GM12878 (cell line): ENCODE results near the gene TUT1.

Experiments
- CTCF ChIP-seq, 3 experiments: IDR thresholded peaks in 2 of 3; conservative IDR thresholded peaks in 1 of 3; 2 replicates each; pipeline ENCODE4 v1.5.1; 2011; ENCODE audit warnings: low read depth in 3 of 3, low read length in 3 of 3, mild to moderate bottlenecking in 3 of 3, control low read depth in 2 of 3, moderate library complexity in 2 of 3, inconsistent platforms in 1 of 3, mixed read lengths in 1 of 3; ENCODE audit not compliant: control insufficient read depth in 2 of 3, insufficient read depth in 1 of 3; ENCODE audit errors: extremely low read depth in 1 of 3
- GABPA ChIP-seq: IDR thresholded peaks from 2 replicates; pipeline ENCODE4 v1.6.1; 2014; ENCODE audit warnings: antibody characterized with exemption, low read depth, mild to moderate bottlenecking, inconsistent platforms
- HCFC1 ChIP-seq: fragments of 150-350 bp; IDR thresholded peaks from 2 replicates; pipeline ENCODE4 v1.6.1; 2014; ENCODE audit warnings: low read length
- JUND ChIP-seq: IDR thresholded peaks from 2 replicates; pipeline ENCODE4 v1.6.1; 2012; ENCODE audit warnings: low read depth, mild to moderate bottlenecking, low read length, improper control_type of control experiment, moderate library complexity
- PAX5 ChIP-seq: IDR thresholded peaks from 2 replicates; pipeline ENCODE4 v1.6.1; 2011; ENCODE audit warnings: low read depth, low read length, borderline replicate concordance
- POLR2A ChIP-seq: IDR thresholded peaks from 2 replicates; pipeline ENCODE4 v1.6.1; 2011; ENCODE audit warnings: low read depth, mild to moderate bottlenecking, low read length
- SMC3 ChIP-seq: IDR thresholded peaks from 2 replicates; pipeline ENCODE4 v1.6.1; 2011; ENCODE audit warnings: low read length, improper control_type of control experiment, borderline replicate concordance
- ZNF24 ChIP-seq: fragments of 450-650 bp; IDR thresholded peaks from 2 replicates; pipeline ENCODE4 v1.6.1; 2017; ENCODE audit warnings: antibody characterized with exemption, mild to moderate bottlenecking
- TF ChIP-seq, protein P1 (sequence below): IDR thresholded peaks from 2 replicates; pipeline ENCODE4 v1.6.1; 2011; ENCODE audit warnings: mild to moderate bottlenecking, low read depth, low read length, moderate library complexity; ENCODE audit not compliant: insufficient replicate concordance

GRCh38 chr11:62543680-62544444 lies 47.5 kb downstream of the TUT1 start:
- TF ChIP-seq JUND: no peak
- TF ChIP-seq, protein P1, sequence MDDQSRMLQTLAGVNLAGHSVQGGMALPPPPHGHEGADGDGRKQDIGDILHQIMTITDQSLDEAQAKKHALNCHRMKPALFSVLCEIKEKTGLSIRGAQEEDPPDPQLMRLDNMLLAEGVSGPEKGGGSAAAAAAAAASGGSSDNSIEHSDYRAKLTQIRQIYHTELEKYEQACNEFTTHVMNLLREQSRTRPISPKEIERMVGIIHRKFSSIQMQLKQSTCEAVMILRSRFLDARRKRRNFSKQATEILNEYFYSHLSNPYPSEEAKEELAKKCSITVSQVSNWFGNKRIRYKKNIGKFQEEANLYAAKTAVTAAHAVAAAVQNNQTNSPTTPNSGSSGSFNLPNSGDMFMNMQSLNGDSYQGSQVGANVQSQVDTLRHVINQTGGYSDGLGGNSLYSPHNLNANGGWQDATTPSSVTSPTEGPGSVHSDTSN: no peak
- TF ChIP-seq ZNF24: no peak
- no peak for TF ChIP-seq HCFC1
- TF ChIP-seq CTCF (IDR thresholded peaks at IDR 0.05 in 2 of 3, conservative IDR thresholded peaks at IDR 0.05 in 1 of 3; ENCODE audit: control insufficient read depth in 2 of 3, extremely low read depth in 1 of 3, insufficient read depth in 1 of 3, low read depth in 3 of 3, low read length in 3 of 3): no peak
- TF ChIP-seq GABPA: no peak
- no peak for TF ChIP-seq SMC3
- TF ChIP-seq PAX5: no peak
- no peak for TF ChIP-seq POLR2A
